Activated CD8-positive, alpha-beta T cell treated with anti-CD3 and anti-CD28 coated beads for 36 hours (primary cell): ENCODE results near the gene MYBPH. TPM values are rescaled to one million over a fixed set of nuclear protein-coding genes. Genes with fewer than 3 reads are reported as not detected.

Source experiments
- ATAC-seq: fragments of 200-7000 bp; cut with Tn5 transposase; one replicate; pipeline ENCODE4 v1.10.0; 2021; ENCODE audit warnings: mild to moderate bottlenecking, moderate library complexity
- CTCF ChIA-PET: fragments of 350-600 bp; sonication (Branson Sonifier 250); formaldehyde crosslinking; loops from one replicate; lab custom pipeline; 2021; ENCODE audit warnings: antibody characterized with exemption; lab: Charles Lee
- POLR2A ChIA-PET: fragments of 350-600 bp; sonication (Branson Sonifier 250); formaldehyde crosslinking; loops from one replicate; lab custom pipeline; 2021; ENCODE audit warnings: antibody characterized with exemption; lab: Charles Lee
- DNase-seq: peaks from one replicate; pipeline ENCODE4 v3.0.0-alpha.2; 2020
- H3K27ac Mint-ChIP-seq: one replicate; pipeline ENCODE4 v1.8.0; 2021; ENCODE audit warnings: mild to moderate bottlenecking, mixed read lengths
- H3K27me3 Mint-ChIP-seq: one replicate; pipeline ENCODE4 v1.8.0; 2021; ENCODE audit warnings: mixed read lengths
- H3K36me3 Mint-ChIP-seq: one replicate; pipeline ENCODE4 v1.8.0; 2021; ENCODE audit warnings: low read depth, mixed read lengths
- H3K4me1 Mint-ChIP-seq: one replicate; pipeline ENCODE4 v1.8.0; 2021; ENCODE audit warnings: low read depth, mixed read lengths
- H3K4me3 Mint-ChIP-seq: one replicate; pipeline ENCODE4 v1.8.0; 2021; ENCODE audit warnings: mild to moderate bottlenecking, moderate library complexity, mixed read lengths
- H3K9me3 Mint-ChIP-seq: one replicate; pipeline ENCODE4 v1.8.0; 2021; ENCODE audit warnings: mixed read lengths
- intact Hi-C: fragments of 100-400 bp; cut with micrococcal nuclease; formaldehyde crosslinking; loops from one replicate; pipeline ENCODE4 v1.10.0; 2022
- total RNA-seq, 2 experiments: library from RNA; stranded (reverse); gene quantifications; one replicate each; pipeline ENCODE4 v1.2.3, GENCODE V29; 2021
- TF ChIP-seq, protein P1 (sequence below): fragments of 200-600 bp; IDR thresholded peaks from one replicate; pipeline ENCODE4 v1.8.0; 2022; ENCODE audit warnings: antibody characterized with exemption, mild to moderate bottlenecking

MYBPH gene
- total RNA-seq, 2 experiments from 2014 or later: not detected

DNA sequence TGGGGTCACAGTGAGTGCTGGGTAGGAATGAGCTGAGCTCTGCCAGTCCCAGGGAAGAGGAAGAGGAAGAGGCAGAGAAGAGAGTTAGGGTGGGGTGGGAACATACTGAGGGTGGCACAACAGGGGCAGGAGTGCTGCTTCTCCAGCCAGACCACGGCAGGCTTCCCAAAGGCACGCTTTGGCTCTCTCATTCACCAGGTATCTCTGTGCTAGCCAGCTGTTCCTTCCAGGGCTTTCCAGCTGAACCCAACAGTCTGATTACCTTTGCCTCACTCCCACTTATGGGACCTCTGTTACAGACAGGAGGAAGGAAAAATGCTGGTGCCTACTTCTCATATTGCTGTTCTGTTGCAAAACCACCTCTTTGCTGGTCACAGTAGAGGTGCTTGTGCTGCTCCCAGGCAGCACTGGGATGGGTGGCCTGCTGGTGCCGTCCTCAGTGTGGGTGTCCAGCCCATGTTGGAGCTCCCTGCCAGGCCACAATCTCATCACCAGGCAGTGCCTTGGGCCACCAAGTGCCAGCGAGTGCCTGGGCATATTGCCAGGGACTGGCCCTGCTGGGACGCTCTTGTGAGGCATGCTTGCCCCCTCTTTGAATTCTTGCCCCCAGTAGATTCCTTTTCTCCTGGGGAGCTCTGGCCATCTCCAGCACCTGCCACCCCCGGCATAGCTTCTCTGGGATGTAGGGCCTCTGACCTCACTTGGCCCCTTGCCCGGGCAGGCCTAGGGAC is 46.0 kb downstream of the MYBPH start:
- Mint-ChIP-seq H3K4me1 (peaks cover 4% of the 10 kb centered on the region), H3K36me3 (no peaks in the 10 kb centered on the region), H3K9me3 (no peaks in the 10 kb centered on the region), H3K27me3 (peaks cover 30% of the 10 kb centered on the region), H3K27ac (no peak overlapping the region), H3K4me3 (no peak overlapping the region)
- ChIA-PET POLR2A (interaction anchor here (0.6 kb wide), 2 partner anchors 347 to 552 kb away, joined by 3 to 4 read pairs; no protein-coding TSS in a partner anchor), CTCF (interaction anchor here (1.0 to 3.1 kb wide), 3 partner anchors 21 to 90 kb away, joined by 3 to 8 read pairs (median 4); no protein-coding TSS in a partner anchor)
- ATAC-seq: no peak
- intact Hi-C loops: no loop called here
- TF ChIP-seq, protein P1, sequence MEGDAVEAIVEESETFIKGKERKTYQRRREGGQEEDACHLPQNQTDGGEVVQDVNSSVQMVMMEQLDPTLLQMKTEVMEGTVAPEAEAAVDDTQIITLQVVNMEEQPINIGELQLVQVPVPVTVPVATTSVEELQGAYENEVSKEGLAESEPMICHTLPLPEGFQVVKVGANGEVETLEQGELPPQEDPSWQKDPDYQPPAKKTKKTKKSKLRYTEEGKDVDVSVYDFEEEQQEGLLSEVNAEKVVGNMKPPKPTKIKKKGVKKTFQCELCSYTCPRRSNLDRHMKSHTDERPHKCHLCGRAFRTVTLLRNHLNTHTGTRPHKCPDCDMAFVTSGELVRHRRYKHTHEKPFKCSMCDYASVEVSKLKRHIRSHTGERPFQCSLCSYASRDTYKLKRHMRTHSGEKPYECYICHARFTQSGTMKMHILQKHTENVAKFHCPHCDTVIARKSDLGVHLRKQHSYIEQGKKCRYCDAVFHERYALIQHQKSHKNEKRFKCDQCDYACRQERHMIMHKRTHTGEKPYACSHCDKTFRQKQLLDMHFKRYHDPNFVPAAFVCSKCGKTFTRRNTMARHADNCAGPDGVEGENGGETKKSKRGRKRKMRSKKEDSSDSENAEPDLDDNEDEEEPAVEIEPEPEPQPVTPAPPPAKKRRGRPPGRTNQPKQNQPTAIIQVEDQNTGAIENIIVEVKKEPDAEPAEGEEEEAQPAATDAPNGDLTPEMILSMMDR: no peak
- DNase-seq: no peak

DNA sequence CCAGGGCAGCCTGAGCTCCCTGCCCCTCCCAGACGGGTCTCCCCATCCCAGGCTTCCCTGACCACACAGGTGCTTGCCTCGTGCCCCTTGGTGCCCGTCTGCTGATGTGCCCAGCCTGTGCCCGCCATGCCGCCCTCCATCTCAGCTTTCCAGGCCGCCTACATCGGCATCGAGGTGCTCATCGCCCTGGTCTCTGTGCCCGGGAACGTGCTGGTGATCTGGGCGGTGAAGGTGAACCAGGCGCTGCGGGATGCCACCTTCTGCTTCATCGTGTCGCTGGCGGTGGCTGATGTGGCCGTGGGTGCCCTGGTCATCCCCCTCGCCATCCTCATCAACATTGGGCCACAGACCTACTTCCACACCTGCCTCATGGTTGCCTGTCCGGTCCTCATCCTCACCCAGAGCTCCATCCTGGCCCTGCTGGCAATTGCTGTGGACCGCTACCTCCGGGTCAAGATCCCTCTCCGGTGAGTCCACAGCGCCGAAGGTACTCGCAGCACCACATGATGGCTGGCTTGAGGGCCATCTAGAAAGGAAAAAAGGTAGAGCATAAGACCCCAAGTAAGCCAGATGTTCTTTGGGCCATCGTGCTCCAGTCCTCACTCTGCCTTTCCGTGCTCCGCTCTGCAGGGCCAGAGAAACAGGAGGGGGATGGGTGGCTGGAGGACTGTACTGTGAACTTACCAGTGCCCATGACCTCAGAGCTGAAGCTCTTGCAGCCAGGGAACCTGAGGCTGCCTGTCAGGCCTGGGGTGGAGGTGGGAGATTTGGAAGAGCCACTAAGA is 46.7 kb downstream of the MYBPH start:
- Mint-ChIP-seq H3K9me3 (no peaks in the 10 kb centered on the region), H3K36me3 (no peaks in the 10 kb centered on the region), H3K4me1 (peaks cover 4% of the 10 kb centered on the region), H3K27me3 (peaks cover 31% of the 10 kb centered on the region), H3K4me3 (no peak overlapping the region), H3K27ac (no peak overlapping the region)
- DNase-seq: no peak
- ATAC-seq: no peak
- intact Hi-C loops: no loop called here
- ChIA-PET POLR2A (interaction anchor here (0.6 to 1.9 kb wide), 2 partner anchors 10 to 348 kb away, joined by 4 to 9 read pairs; no protein-coding TSS in a partner anchor), CTCF (interaction anchor here (1.1 to 3.1 kb wide), 4 partner anchors 11 to 89 kb away, joined by 3 to 8 read pairs (median 6); no protein-coding TSS in a partner anchor)
- TF ChIP-seq, protein P1: no peak

DNA sequence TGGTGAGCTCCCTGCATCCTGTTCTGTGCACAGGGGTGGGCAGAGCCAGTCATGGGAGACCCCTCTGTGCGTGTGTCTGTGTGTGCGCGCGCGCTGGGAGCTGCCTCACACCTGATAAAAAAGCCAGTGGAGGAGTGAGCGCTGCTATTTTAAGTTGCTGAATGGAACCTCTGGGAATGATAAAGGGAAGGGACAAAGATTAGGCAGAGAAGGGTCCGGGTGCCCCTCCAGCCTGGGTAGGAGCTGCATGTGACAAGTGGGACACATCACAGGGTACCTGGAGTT is 47.3 kb downstream of the MYBPH start:
- CTCF ChIA-PET: interaction anchor here (1.1 to 3.1 kb wide), 3 partner anchors 11 to 89 kb away, joined by 4 to 8 read pairs (median 8); no protein-coding TSS in a partner anchor
- intact Hi-C loops: no loop called here
- no peak for DNase-seq
- no peak for ATAC-seq
- H3K27me3 Mint-ChIP-seq: peaks cover 35% of the 10 kb centered on the region
- peaks cover 4% of the 10 kb centered on the region for H3K4me1 Mint-ChIP-seq
- POLR2A ChIA-PET: interaction anchor here (1.9 kb wide), 1 partner anchor 10 kb away, joined by 9 read pairs; no protein-coding TSS in a partner anchor
- H3K9me3 Mint-ChIP-seq: no peaks in the 10 kb centered on the region
- H3K4me3 Mint-ChIP-seq: no peak overlapping the region
- TF ChIP-seq, protein P1: no peak
- no peaks in the 10 kb centered on the region for H3K36me3 Mint-ChIP-seq
- no peak overlapping the region for H3K27ac Mint-ChIP-seq

DNA sequence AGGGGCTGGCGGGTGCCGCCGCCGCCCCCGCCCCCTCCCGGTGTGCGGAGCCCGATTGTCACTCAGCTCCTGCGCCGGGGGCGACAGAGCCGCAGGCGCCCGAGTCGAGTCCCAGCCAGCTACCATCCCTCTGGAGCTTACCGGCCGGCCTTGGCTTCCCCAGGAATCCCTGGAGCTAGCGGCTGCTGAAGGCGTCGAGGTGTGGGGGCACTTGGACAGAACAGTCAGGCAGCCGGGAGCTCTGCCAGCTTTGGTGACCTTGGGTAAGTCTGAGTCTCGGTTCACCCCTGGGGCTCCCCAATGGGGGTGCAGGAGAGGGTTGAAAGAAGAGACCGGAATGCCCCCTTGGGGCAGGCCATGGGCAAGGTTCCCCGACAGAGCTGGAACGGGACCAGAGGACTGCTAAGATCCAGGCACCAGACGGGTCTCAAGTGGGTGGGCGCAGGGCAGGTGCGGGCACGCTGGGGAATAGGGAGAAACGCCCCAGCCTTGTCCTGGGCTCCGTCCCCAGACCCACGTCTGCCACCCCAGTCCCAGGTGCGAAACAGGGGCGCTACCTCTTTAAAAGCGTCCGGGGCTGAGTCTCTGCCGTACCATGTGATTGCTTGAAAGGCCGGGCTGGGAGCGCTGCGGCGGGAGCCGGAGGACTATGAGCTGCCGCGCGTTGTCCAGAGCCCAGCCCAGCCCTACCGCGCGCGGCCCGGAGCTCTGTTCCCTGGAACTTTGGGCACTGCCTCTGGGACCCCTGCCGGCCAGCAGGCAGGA is 47.8 kb downstream of the MYBPH start, which contains the start of gene ADORA1:
ADORA1 (plus strand) TSS at position 61 of the 765 bp plus-strand sequence. CDS start 1,116 bp downstream, outside the sequence.
- H3K27ac Mint-ChIP-seq: no peak within 1 kb of the TSS
- intact Hi-C loops: no loop called here
- CTCF ChIA-PET: interaction anchor here (0.6 to 3.1 kb wide), 5 partner anchors 10 to 1062 kb away, joined by 3 to 8 read pairs (median 6); no protein-coding TSS in a partner anchor
- POLR2A ChIA-PET: interaction anchor here (1.9 kb wide), 1 partner anchor 9 kb away, joined by 9 read pairs; no protein-coding TSS in a partner anchor
- no peaks in the 10 kb centered on the region for H3K36me3 Mint-ChIP-seq
- H3K27me3 Mint-ChIP-seq: peaks cover 35% of the 10 kb centered on the region
- no peaks in the 10 kb centered on the region for H3K9me3 Mint-ChIP-seq
- no peak within 1 kb of the TSS for H3K4me3 Mint-ChIP-seq
- TF ChIP-seq, protein P1: no peak
- ATAC-seq: peak; percentile 51
- peaks cover 4% of the 10 kb centered on the region for H3K4me1 Mint-ChIP-seq
- DNase-seq: peak; percentile 15
